HCT116 (cell line): ENCODE measurements around the gene PPEF1. TPM values are rescaled to one million over a fixed set of nuclear protein-coding genes. Genes with fewer than 3 reads are reported as not detected.

Source experiments
- total RNA-seq: library from RNA; stranded (reverse); gene quantifications from one replicate; pipeline ENCODE4 v1.2.1, GENCODE V29; 2021; ENCODE audit not compliant: unreplicated experiment

The PPEF1 gene
- total RNA-seq, 1 experiment from 2014 or later = not detected

Other genes starting within 250 kb of the PPEF1 start
- not detected for gene RS1, start 35.5 kb upstream of the PPEF1 start, total RNA-seq